Trophoblast cell (in vitro differentiated cells and primary cell): ENCODE results near the gene LRRC63.
"Not testable (repeated sequence)": the region's sequence is repeated elsewhere in the genome, so short reads cannot be mapped to it uniquely, and the experiment has no call there.

Source experiments
- DNase-seq, 2 donors: peaks; one replicate each; pipeline ENCODE4 v3.0.0-alpha.2; 2016
- H2AFZ ChIP-seq: 2 replicates; pipeline ENCODE4 v1.6.1; 2013; ENCODE audit warnings: low read length, moderate library complexity, mild to moderate bottlenecking; ENCODE audit not compliant: insufficient read depth, poor library complexity
- H2AK5ac ChIP-seq: 2 replicates; pipeline ENCODE4 v1.6.1; 2013; ENCODE audit warnings: mild to moderate bottlenecking, low read length
- H2BK120ac ChIP-seq: 2 replicates; pipeline ENCODE4 v1.6.1; 2013; ENCODE audit warnings: low read length, mild to moderate bottlenecking, moderate library complexity; ENCODE audit not compliant: insufficient read depth, poor library complexity
- H2BK12ac ChIP-seq: 2 replicates; pipeline ENCODE4 v1.6.1; 2013; ENCODE audit warnings: mild to moderate bottlenecking, low read length, moderate library complexity
- H2BK5ac ChIP-seq: 2 replicates; pipeline ENCODE4 v1.6.1; 2013; ENCODE audit warnings: low read length, low read depth, moderate library complexity, mild to moderate bottlenecking; ENCODE audit not compliant: poor library complexity
- H3K14ac ChIP-seq: 2 replicates; pipeline ENCODE4 v1.6.1; 2013; ENCODE audit warnings: mild to moderate bottlenecking, low read length
- H3K18ac ChIP-seq: 2 replicates; pipeline ENCODE4 v1.6.1; 2013; ENCODE audit warnings: mild to moderate bottlenecking, low read length
- H3K23ac ChIP-seq: 2 replicates; pipeline ENCODE4 v1.6.1; 2013; ENCODE audit warnings: low read length
- H3K27ac ChIP-seq: 2 replicates; pipeline ENCODE4 v1.5.1; 2013; ENCODE audit warnings: low read depth, mild to moderate bottlenecking, inconsistent platforms, low read length, moderate library complexity
- H3K27me3 ChIP-seq: 2 replicates; pipeline ENCODE4 v1.6.1; 2013; ENCODE audit warnings: inconsistent platforms, mild to moderate bottlenecking, low read length, moderate library complexity; ENCODE audit not compliant: insufficient read depth
- H3K36me3 ChIP-seq, 2 experiments: 1 replicate in 1 of 2; 2 replicates in 1 of 2; pipeline ENCODE4 v1.6.1; 2013; ENCODE audit warnings: low read length in 2 of 2, mild to moderate bottlenecking in 2 of 2, moderate library complexity in 1 of 2; ENCODE audit not compliant: insufficient read depth in 2 of 2, control insufficient read depth in 1 of 2
- H3K4ac ChIP-seq: 2 replicates; pipeline ENCODE4 v1.6.1; 2013; ENCODE audit warnings: low read depth, mild to moderate bottlenecking, low read length, moderate library complexity
- H3K4me1 ChIP-seq, 2 experiments: 1 replicate in 1 of 2; 2 replicates in 1 of 2; pipeline ENCODE4 v1.6.1; 2013; ENCODE audit warnings: low read length in 2 of 2, mild to moderate bottlenecking in 2 of 2, moderate library complexity in 1 of 2; ENCODE audit not compliant: insufficient read depth in 2 of 2, control insufficient read depth in 1 of 2
- H3K4me2 ChIP-seq: 2 replicates; pipeline ENCODE4 v1.6.1; 2013; ENCODE audit warnings: inconsistent platforms, mild to moderate bottlenecking, low read length, moderate library complexity
- H3K4me3 ChIP-seq: 2 replicates; pipeline ENCODE4 v1.5.1; 2013; ENCODE audit warnings: mild to moderate bottlenecking, low read depth, low read length, inconsistent platforms
- H3K79me1 ChIP-seq: one replicate; pipeline ENCODE4 v1.6.1; 2013; ENCODE audit warnings: low read length
- H3K79me2 ChIP-seq: 2 replicates; pipeline ENCODE4 v1.6.1; 2013; ENCODE audit warnings: low read length, mild to moderate bottlenecking; ENCODE audit not compliant: control insufficient read depth, insufficient read depth, poor library complexity
- H3K9ac ChIP-seq: 2 replicates; pipeline ENCODE4 v1.6.1; 2013; ENCODE audit warnings: mild to moderate bottlenecking, low read length
- H3K9me3 ChIP-seq: 2 replicates; pipeline ENCODE4 v1.6.1; 2013; ENCODE audit warnings: low read depth, mild to moderate bottlenecking, control low read depth, inconsistent platforms, low read length; ENCODE audit not compliant: insufficient read depth
- H4K12ac ChIP-seq: 2 replicates; pipeline ENCODE4 v1.6.1; 2013; ENCODE audit warnings: low read depth, mild to moderate bottlenecking, low read length, moderate library complexity
- H4K8ac ChIP-seq: 2 replicates; pipeline ENCODE4 v1.6.1; 2013; ENCODE audit warnings: low read depth, mild to moderate bottlenecking, low read length, moderate library complexity
- H4K91ac ChIP-seq: one replicate; pipeline ENCODE4 v1.6.1; 2013; ENCODE audit warnings: low read depth, mild to moderate bottlenecking, low read length, moderate library complexity
- WGBS: extraction: QIAGEN DNeasy Blood & Tissue Kit; methylation state at CpG from one replicate; pipeline ENCODE4 v1.1.7; 2013; ENCODE audit warnings: missing lambda C conversion rate; ENCODE audit not compliant: insufficient read length, insufficient coverage; ENCODE audit errors: extremely low coverage; 5-methylcytosine and 5-hydroxymethylcytosine counted together

The LRRC63 gene

DNA sequence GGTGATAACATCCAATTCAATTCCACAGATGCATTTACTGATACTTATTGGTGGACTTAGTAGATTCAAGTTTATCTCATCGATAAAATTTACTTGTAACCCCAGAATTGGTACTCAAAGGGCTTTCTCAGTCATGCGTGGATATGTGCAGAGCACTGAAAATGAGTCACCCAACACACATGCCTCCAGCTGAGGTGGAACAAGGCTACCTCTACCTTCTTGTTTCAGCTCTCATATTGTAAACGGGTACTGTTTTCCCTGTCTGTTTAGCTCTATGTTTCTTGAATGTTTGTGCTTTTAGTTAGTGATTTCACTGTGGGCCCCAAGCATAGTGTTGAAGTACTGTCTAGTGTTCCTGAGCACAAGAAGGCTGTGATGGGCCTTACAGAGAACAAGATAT, 1.5 kb downstream of the LRRC63 start:
- H2BK5ac ChIP-seq, result no peak overlapping the region
- H3K27me3 ChIP-seq, result no peaks in the 10 kb centered on the region
- H4K12ac ChIP-seq, result no peak overlapping the region
- H2AFZ ChIP-seq, result no peak overlapping the region
- H3K9me3 ChIP-seq, result no peaks in the 10 kb centered on the region
- no peak overlapping the region for H4K91ac ChIP-seq
- H4K8ac ChIP-seq, result no peak overlapping the region
- no peak overlapping the region for H3K4me3 ChIP-seq
- no CpG with 5 or more reads among the region's 3 CpGs for WGBS
- peaks cover 2% of the 10 kb centered on the region for H3K79me2 ChIP-seq
- no peak overlapping the region for H3K18ac ChIP-seq
- H3K27ac ChIP-seq, result peak overlapping the region; percentile 54
- no peak overlapping the region for H3K23ac ChIP-seq
- H3K79me1 ChIP-seq, result peaks cover 5% of the 10 kb centered on the region
- H2BK120ac ChIP-seq, result no peak overlapping the region
- H3K14ac ChIP-seq, result no peak overlapping the region
- H3K4ac ChIP-seq, result no peak overlapping the region
- no peak for DNase-seq
- H2BK12ac ChIP-seq, result no peak overlapping the region
- no peak overlapping the region for H2AK5ac ChIP-seq
- H3K4me1 ChIP-seq, result peaks cover 6 to 8% of the 10 kb centered on the region in 2 experiments
- no peak overlapping the region for H3K9ac ChIP-seq
- no peaks in the 10 kb centered on the region for H3K36me3 ChIP-seq
- H3K4me2 ChIP-seq, result no peak overlapping the region

DNA sequence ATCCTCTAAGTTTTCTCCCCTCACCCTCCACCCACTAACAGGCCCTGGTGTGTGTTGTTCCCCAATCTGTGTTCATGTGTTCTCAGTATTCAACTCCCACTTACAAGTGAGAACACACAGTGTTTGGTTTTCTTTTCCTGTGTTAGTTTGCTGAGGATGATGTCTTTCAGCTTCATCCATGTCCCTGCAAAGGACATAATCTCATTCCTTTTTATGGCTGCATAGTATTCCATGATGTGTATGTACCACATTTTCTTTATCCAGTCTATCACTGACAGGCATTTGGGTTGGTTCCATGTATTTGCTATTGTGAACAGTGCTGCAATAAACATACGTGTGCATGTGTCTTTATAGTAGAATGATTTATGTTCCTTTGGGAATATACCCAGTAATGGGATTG, 3.0 kb downstream of the LRRC63 start:
- H3K27ac ChIP-seq, H4K12ac ChIP-seq, H3K23ac ChIP-seq, H3K9ac ChIP-seq, H3K79me1 ChIP-seq, DNase-seq, H3K27me3 ChIP-seq, H3K14ac ChIP-seq, H2BK5ac ChIP-seq, H3K4me2 ChIP-seq, H4K91ac ChIP-seq, H3K4ac ChIP-seq, H3K79me2 ChIP-seq, H3K18ac ChIP-seq, H2BK120ac ChIP-seq, H4K8ac ChIP-seq, H2BK12ac ChIP-seq, H2AFZ ChIP-seq, H3K9me3 ChIP-seq, H2AK5ac ChIP-seq, H3K4me3 ChIP-seq, H3K36me3 ChIP-seq, H3K4me1 ChIP-seq: not testable (repeated sequence)
- WGBS, result no CpG with 5 or more reads among the region's 1 CpG

- H4K8ac ChIP-seq, result peak overlapping the region; percentile 84
- H2BK120ac ChIP-seq, result peak overlapping the region; percentile 55
- H3K4ac ChIP-seq, H3K4me2 ChIP-seq, H3K36me3 ChIP-seq, H2AK5ac ChIP-seq, H3K9me3 ChIP-seq, H3K18ac ChIP-seq, H3K9ac ChIP-seq, H4K12ac ChIP-seq, H3K79me2 ChIP-seq, H3K27ac ChIP-seq, H3K23ac ChIP-seq, H3K27me3 ChIP-seq, H3K4me3 ChIP-seq, DNase-seq, H3K79me1 ChIP-seq: not testable (repeated sequence)
- H3K4me1 ChIP-seq, result peaks cover 8 to 15% of the 10 kb centered on the region in 2 experiments
- H2BK5ac ChIP-seq, result peak overlapping the region; percentile 44
- H4K91ac ChIP-seq, result peak overlapping the region; percentile 92
- H2BK12ac ChIP-seq, result peak overlapping the region; percentile 77
- no CpG with 5 or more reads among the region's 2 CpGs for WGBS
- H3K14ac ChIP-seq, result peak overlapping the region; percentile 83
- peak overlapping the region; percentile 52 for H2AFZ ChIP-seq
Observed at GRCh38 chr13:46220234-46220633, 8.5 kb downstream of the LRRC63 start.

GRCh38 chr13:46229251-46229650, 17.5 kb downstream of the LRRC63 start:
- no peak overlapping the region for H3K4ac ChIP-seq
- H3K27me3 ChIP-seq, result no peaks in the 10 kb centered on the region
- H3K9me3 ChIP-seq, result peaks cover 2% of the 10 kb centered on the region
- no peak overlapping the region for H3K4me2 ChIP-seq
- no peaks in the 10 kb centered on the region for H3K79me2 ChIP-seq
- no peak overlapping the region for H3K27ac ChIP-seq
- no peak overlapping the region for H2AFZ ChIP-seq
- H2BK5ac ChIP-seq, result no peak overlapping the region
- DNase-seq, result no peak
- peaks cover 0 to 5% of the 10 kb centered on the region in 2 experiments for H3K4me1 ChIP-seq
- H3K79me1 ChIP-seq, result no peaks in the 10 kb centered on the region
- no peak overlapping the region for H3K23ac ChIP-seq
- H3K9ac ChIP-seq, result no peak overlapping the region
- no peak overlapping the region for H3K4me3 ChIP-seq
- no CpG with 5 or more reads among the region's 2 CpGs for WGBS
- no peak overlapping the region for H2BK120ac ChIP-seq
- no peak overlapping the region for H2AK5ac ChIP-seq
- no peak overlapping the region for H4K8ac ChIP-seq
- no peak overlapping the region for H3K14ac ChIP-seq
- H3K18ac ChIP-seq, result no peak overlapping the region
- H2BK12ac ChIP-seq, result no peak overlapping the region
- H4K12ac ChIP-seq, result no peak overlapping the region
- no peaks in the 10 kb centered on the region for H3K36me3 ChIP-seq
- no peak overlapping the region for H4K91ac ChIP-seq
